PFSK-1 (cell line): Measurements from ENCODE around the gene CERS5.

ENCODE experiments used
- POLR2AphosphoS5 ChIP-seq: IDR thresholded peaks from 2 replicates; pipeline ENCODE4 v1.6.1; 2012; ENCODE audit warnings: low read depth, mild to moderate bottlenecking, control low read depth, low read length, moderate library complexity
- REST ChIP-seq, 2 experiments: IDR thresholded peaks; 2 replicates each; pipeline versions ENCODE4 v1.6.1 to v1.8.0; 2011 to 2012; ENCODE audit warnings: low read depth in 2 of 2, low read length in 2 of 2, control low read depth in 1 of 2, inconsistent platforms in 1 of 2, mild to moderate bottlenecking in 1 of 2, moderate library complexity in 1 of 2; ENCODE audit not compliant: insufficient read depth in 1 of 2
- SIN3A ChIP-seq: IDR thresholded peaks from 2 replicates; pipeline ENCODE4 v1.6.1; 2012; ENCODE audit warnings: mild to moderate bottlenecking, low read length, moderate library complexity, borderline replicate concordance; ENCODE audit not compliant: insufficient read depth
- TAF1 ChIP-seq: IDR thresholded peaks from 2 replicates; pipeline ENCODE4 v1.6.1; 2012; ENCODE audit warnings: low read length, control low read depth, borderline replicate concordance; ENCODE audit not compliant: insufficient read depth

GRCh38 chr12:50196537-50196936 lies 29.4 kb upstream of the CERS5 start:
- TF ChIP-seq REST (IDR thresholded peaks at IDR 0.05; ENCODE audit: insufficient read depth in 1 of 2, low read depth in 2 of 2, low read length in 2 of 2): no peak
- no peak for TF ChIP-seq POLR2AphosphoS5
- no peak for TF ChIP-seq TAF1
- no peak for TF ChIP-seq SIN3A
